Measurements from ENCODE around the gene SHISA6.

The SHISA6 gene

DNA sequence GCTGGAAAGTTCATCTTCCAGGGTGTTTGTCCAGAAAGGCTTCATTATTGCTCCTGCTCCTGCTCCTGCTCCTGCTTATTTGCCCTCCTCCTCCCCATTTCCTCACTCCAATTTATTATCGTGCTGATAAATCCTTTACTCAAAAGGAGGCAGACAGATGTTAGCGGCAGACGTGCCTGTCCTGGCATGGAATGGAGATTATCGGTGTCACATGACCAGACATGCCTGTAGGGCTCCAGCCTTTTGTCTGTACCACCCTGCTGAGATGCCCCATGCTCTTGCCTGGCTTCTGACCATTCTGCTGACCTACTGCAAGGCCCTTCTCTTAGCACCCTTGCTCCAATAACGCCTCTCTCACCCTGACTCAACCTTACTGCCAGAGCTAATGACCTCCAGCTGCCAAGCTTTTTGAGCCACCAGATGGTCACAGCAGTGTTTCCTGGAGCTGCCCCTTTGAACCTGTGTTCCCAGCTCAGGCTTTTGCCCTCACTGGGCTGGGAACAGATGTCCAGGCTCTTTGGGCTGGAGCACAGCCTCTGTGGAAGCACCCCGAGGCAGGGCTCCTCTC is 370.1 kb downstream of the SHISA6 start:
- no peak for DNase-seq

DNA sequence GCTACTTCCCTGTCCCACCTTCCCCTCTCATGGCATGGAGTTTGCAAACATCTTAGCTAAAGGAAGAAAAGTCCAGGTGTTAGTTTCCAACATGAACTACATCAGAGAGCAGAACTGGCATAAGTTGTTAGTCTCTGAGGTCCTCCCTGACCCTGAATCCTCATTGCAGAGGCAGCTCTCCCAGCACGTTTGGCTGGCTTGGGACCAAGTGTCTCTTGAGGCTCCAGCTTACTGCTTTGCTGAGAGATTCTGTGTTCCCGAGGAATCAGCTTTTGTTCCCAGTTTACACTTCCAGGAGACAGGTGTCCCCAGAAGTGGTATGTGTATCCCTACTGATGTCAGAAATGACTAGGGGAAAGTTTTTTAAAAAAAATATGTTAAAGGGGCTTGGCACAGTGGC is 371.9 kb downstream of the SHISA6 start:
- DNase-seq: no peak
